Measurements from ENCODE around the gene RENBP.

GRCh38 chrX:153938226-153938786 lies 6.1 kb downstream of the RENBP start:
- no peak for TF ChIP-seq EZH2phosphoT487 (IDR thresholded peaks at IDR 0.05; ENCODE audit: borderline replicate concordance, low read depth, low read length)
- no peak for TF ChIP-seq CTCF (conservative IDR thresholded peaks at IDR 0.05; ENCODE audit: low read length)
